Activated CD4-positive, alpha-beta T cell treated with anti-CD3 and anti-CD28 coated beads for 1 hour (primary cell): ENCODE data around the gene PRSS53.

Experiments used
- DNase-seq: peaks from one replicate; pipeline ENCODE4 v3.0.0-alpha.2; 2020

PRSS53 gene

GRCh38 chr16:31036691-31037090 is 52.1 kb downstream of the PRSS53 start:
- no peak for DNase-seq

- peak; percentile 77 for DNase-seq
Measured at GRCh38 chr16:31033709-31034492, 54.8 kb downstream of the PRSS53 start.
